Sigmoid colon (tissue), 4 donors: ENCODE data around the gene VIPR2.

Experiments used
- CTCF ChIP-seq, 4 experiments: fragments of 450-650 bp in 3 of 4; fragments of 200-600 bp in 1 of 4; IDR thresholded peaks; one replicate each; pipeline ENCODE4 v1.5.1; 2016 to 2019; ENCODE audit warnings: antibody characterized with exemption in 4 of 4, mild to moderate bottlenecking in 3 of 4, moderate library complexity in 2 of 4
- EP300 ChIP-seq, 4 donors: sonication (generic); formaldehyde crosslinking; IDR thresholded peaks; one replicate each; pipeline ENCODE4 v1.6.1; 2017; ENCODE audit warnings: antibody characterized with exemption in 4 of 4
- POLR2A ChIP-seq, 2 donors: fragments of 450-650 bp; IDR thresholded peaks; one replicate each; pipeline ENCODE4 v1.6.1; 2016; ENCODE audit warnings: antibody characterized with exemption in 2 of 2, mild to moderate bottlenecking in 2 of 2, moderate library complexity in 2 of 2

GRCh38 chr7:159153511-159153910 lies 8.8 kb upstream of the VIPR2 start:
- TF ChIP-seq POLR2A (IDR thresholded peaks at IDR 0.05) (no peak), CTCF (IDR thresholded peaks at IDR 0.05) (no peak), EP300 (IDR thresholded peaks at IDR 0.05) (no peak)
